HCT116 (cell line): Measurements from ENCODE around the gene ACO2. TPM values are rescaled to one million over a fixed set of nuclear protein-coding genes. Genes with fewer than 3 reads are reported as not detected.

ENCODE experiments used
- ATAC-seq: fragments of 200-7000 bp; cut with Tn5 transposase; 2 replicates; pipeline ENCODE4 v1.9.1; 2020; ENCODE audit warnings: mild to moderate bottlenecking, moderate library complexity
- BruUV-seq: library from RNA; stranded (reverse); fragments of 400-500 nt; replicated peaks from 2 replicates; lab custom pipeline; 2021; lab: Mats Ljungman, UMichigan
- CTCF ChIA-PET: fragments of 300-600 bp; sonication (Branson Sonifier 250); formaldehyde crosslinking; loops from one replicate; lab custom pipeline; 2021; ENCODE audit warnings: antibody characterized with exemption; lab: Charles Lee
- POLR2A ChIA-PET: fragments of 300-600, 350-600 bp; sonication (Branson Sonifier 250); formaldehyde crosslinking; loops from one replicate; lab custom pipeline; 2021; ENCODE audit warnings: antibody characterized with exemption; lab: Charles Lee
- RAD21 ChIA-PET, 2 experiments: fragments of 300-600 bp; sonication (Branson Sonifier 250); formaldehyde crosslinking; loops; one replicate each; lab custom pipeline; 2023; ENCODE audit warnings: low total read pairs in 2 of 2; ENCODE audit not compliant: uncharacterized antibody in 2 of 2, unreplicated experiment in 2 of 2, low non-redundant PET in 1 of 2; lab: Charles Lee
- DNase-seq: peaks from one replicate; pipeline ENCODE4 v3.0.0-alpha.2; 2010; ENCODE audit warnings: low read depth, low spot score
- H2AFZ ChIP-seq: fragments of 200-600 bp; shearing (Covaris generic), sonication (generic); 2 replicates; pipeline ENCODE4 v1.6.1; 2017; ENCODE audit warnings: low read depth, mixed run types, mixed read lengths, antibody characterized with exemption, low read length; ENCODE audit not compliant: poor library complexity, severe bottlenecking
- H3K27ac ChIP-seq: 2 replicates; pipeline ENCODE4 v1.5.1; 2012; ENCODE audit warnings: low read depth, low read length
- H3K27me3 ChIP-seq: fragments of 200-600 bp; sonication (generic); 2 replicates; pipeline ENCODE4 v1.6.1; 2016; ENCODE audit warnings: mixed run types, low read length, mixed read lengths; ENCODE audit not compliant: insufficient read depth
- H3K36me3 ChIP-seq, 2 experiments: fragments of 200-500 bp in 1 of 2; fragments of 200-600 bp in 1 of 2; sonication (Bioruptor generic) in 1 of 2; sonication (generic) in 1 of 2; 2 replicates each; pipeline versions ENCODE4 v1.5.1 to v1.6.1; 2014 to 2016; ENCODE audit warnings: low read length in 2 of 2, inconsistent platforms in 1 of 2, mixed read lengths in 1 of 2, mixed run types in 1 of 2; ENCODE audit not compliant: insufficient read depth in 2 of 2, control insufficient read depth in 1 of 2
- H3K4me1 ChIP-seq, 2 experiments: fragments of 200-600 bp in 1 of 2; sonication (generic) in 1 of 2; 2 replicates each; pipeline versions ENCODE4 v1.5.1 to v1.6.1; 2012 to 2017; ENCODE audit warnings: low read length in 2 of 2, inconsistent platforms in 1 of 2, mild to moderate bottlenecking in 1 of 2, mixed read lengths in 1 of 2, mixed run types in 1 of 2, moderate library complexity in 1 of 2; ENCODE audit not compliant: insufficient read depth in 2 of 2, control insufficient read depth in 1 of 2
- H3K4me2 ChIP-seq: fragments of 200-600 bp; sonication (generic); 2 replicates; pipeline ENCODE4 v1.6.1; 2017; ENCODE audit warnings: mixed run types, low read length, mixed read lengths
- H3K4me3 ChIP-seq, 2 experiments: fragments of 200-600 bp in 1 of 2; sonication (generic) in 1 of 2; replicated peaks in 1 of 2; 2 replicates each; pipeline ENCODE4 v1.5.1; 2011 to 2016; ENCODE audit warnings: low read length in 2 of 2, control low read depth in 1 of 2, low read depth in 1 of 2, mild to moderate bottlenecking in 1 of 2, mixed read lengths in 1 of 2, mixed run types in 1 of 2
- H3K79me2 ChIP-seq: fragments of 200-600 bp; sonication (generic); 2 replicates; pipeline ENCODE4 v1.6.1; 2017; ENCODE audit warnings: mild to moderate bottlenecking, mixed run types, low read length, moderate library complexity, mixed read lengths; ENCODE audit not compliant: insufficient read depth
- H3K9ac ChIP-seq: fragments of 200-600 bp; sonication (generic); 2 replicates; pipeline ENCODE4 v1.6.1; 2016; ENCODE audit warnings: low read length, mixed read lengths
- H3K9me2 ChIP-seq: fragments of 200-600 bp; sonication (generic), shearing (Covaris generic); 2 replicates; pipeline ENCODE4 v1.6.1; 2017; ENCODE audit warnings: mixed run types, mild to moderate bottlenecking, moderate library complexity; ENCODE audit not compliant: insufficient read depth
- H3K9me3 ChIP-seq, 2 experiments: fragments of 200-500 bp in 1 of 2; fragments of 200-600 bp in 1 of 2; sonication (Bioruptor generic) in 1 of 2; sonication (generic) in 1 of 2; 2 replicates each; pipeline ENCODE4 v1.6.1; 2014 to 2017; ENCODE audit warnings: low read length in 2 of 2, mixed read lengths in 2 of 2, inconsistent platforms in 1 of 2, low read depth in 1 of 2, mild to moderate bottlenecking in 1 of 2, mixed run types in 1 of 2, moderate library complexity in 1 of 2; ENCODE audit not compliant: control insufficient read depth in 1 of 2, insufficient read depth in 1 of 2
- H4K20me1 ChIP-seq: fragments of 200-600 bp; sonication (generic), shearing (Covaris generic); 2 replicates; pipeline ENCODE4 v1.6.1; 2017; ENCODE audit warnings: mixed run types, mild to moderate bottlenecking, moderate library complexity; ENCODE audit not compliant: insufficient read depth
- ELF1 ChIP-seq: IDR thresholded peaks from 2 replicates; pipeline ENCODE4 v1.6.1; 2012; ENCODE audit warnings: low read depth, borderline replicate concordance
- POLR2A ChIP-seq: IDR thresholded peaks from 2 replicates; pipeline ENCODE4 v1.7.0; 2011; ENCODE audit warnings: borderline replicate concordance; ENCODE audit not compliant: insufficient read depth, insufficient read length; ENCODE audit errors: extremely low read depth
- REST ChIP-seq: IDR thresholded peaks from 2 replicates; pipeline ENCODE4 v1.6.1; 2012; ENCODE audit warnings: low read depth
- SIN3A ChIP-seq: IDR thresholded peaks from 2 replicates; pipeline ENCODE4 v1.6.1; 2012; ENCODE audit warnings: low read depth
- TCF7L2 ChIP-seq: IDR thresholded peaks from 2 replicates; pipeline ENCODE4 v1.7.0; 2011; ENCODE audit warnings: borderline replicate concordance, inconsistent platforms; ENCODE audit not compliant: insufficient read depth, insufficient read length; ENCODE audit errors: extremely low read depth
- intact Hi-C: fragments of 100-400 bp; cut with micrococcal nuclease; formaldehyde crosslinking; loops from 2 replicates; pipeline ENCODE4 v1.10.0; 2022
- total RNA-seq: library from RNA; stranded (reverse); gene quantifications from one replicate; pipeline ENCODE4 v1.2.1, GENCODE V29; 2021; ENCODE audit not compliant: unreplicated experiment

The ACO2 gene
- total RNA-seq, 1 experiment from 2014 or later: 108 TPM

- H3K4me1 ChIP-seq: no peaks in the 10 kb centered on the region
- H2AFZ ChIP-seq: no peak overlapping the region
- no peak overlapping the region for H3K4me3 ChIP-seq
- no peak overlapping the region for H3K4me2 ChIP-seq
- peaks cover 5% of the 10 kb centered on the region; the same call in 1 of the 2 replicates for H4K20me1 ChIP-seq
- DNase-seq (no peak), ATAC-seq (no peak)
- no peaks in the 10 kb centered on the region for H3K27me3 ChIP-seq
- ChIA-PET POLR2A (no interaction called here), CTCF (no interaction called here), RAD21 (no interaction called here)
- no peak overlapping the region for H3K9ac ChIP-seq
- H3K79me2 ChIP-seq: peaks cover 90% of the 10 kb centered on the region
- intact Hi-C loops: no loop called here
- no peaks in the 10 kb centered on the region for H3K9me3 ChIP-seq
- BruUV-seq: no TSS peak
- no peak overlapping the region for H3K27ac ChIP-seq
- H3K36me3 ChIP-seq: no peaks in the 10 kb centered on the region
- H3K9me2 ChIP-seq: no peaks in the 10 kb centered on the region
- TF ChIP-seq ELF1 (no peak), SIN3A (no peak)
These were observed 19.9 kb downstream of the ACO2 start for GRCh38 chr22:41488596-41489385.

- no peaks in the 10 kb centered on the region for H3K9me2 ChIP-seq
- BruUV-seq: no TSS peak
- H3K79me2 ChIP-seq: peaks cover 92% of the 10 kb centered on the region
- H3K27me3 ChIP-seq: no peaks in the 10 kb centered on the region
- no peak for DNase-seq
- no peak overlapping the region for H3K9ac ChIP-seq
- no peak overlapping the region for H3K4me2 ChIP-seq
- no peak overlapping the region for H2AFZ ChIP-seq
- no peaks in the 10 kb centered on the region; the same call in 1 of the 2 replicates for H4K20me1 ChIP-seq
- H3K4me3 ChIP-seq: no peak overlapping the region
- CTCF ChIA-PET: no interaction called here
- H3K9me3 ChIP-seq: no peaks in the 10 kb centered on the region
- H3K4me1 ChIP-seq: no peaks in the 10 kb centered on the region
- intact Hi-C loops: no loop called here
- H3K27ac ChIP-seq: no peak overlapping the region
- POLR2A ChIA-PET: no interaction called here
- RAD21 ChIA-PET: no interaction called here
- ATAC-seq: no peak
- no peak for TF ChIP-seq SIN3A
- no peak for TF ChIP-seq REST
- no peak for TF ChIP-seq POLR2A
- no peak for TF ChIP-seq TCF7L2
- no peaks in the 10 kb centered on the region for H3K36me3 ChIP-seq
These were observed 22.6 kb downstream of the ACO2 start for GRCh38 chr22:41491374-41492100.
